Measurements from ENCODE around the gene RRAGC. TPM values are rescaled to one million over a fixed set of nuclear protein-coding genes. Genes with fewer than 3 reads are reported as not detected.

RRAGC gene
- total and polyA plus RNA-seq, 2 donors (not counting 1 experiment from before 2014, with no cell fraction given) = 27.4 to 53.4 TPM

- no peaks in the 10 kb centered on the region for H3K36me3 ChIP-seq (ENCODE audit: control insufficient read depth, insufficient read depth, low read length)
- H3K4me3 ChIP-seq (replicated peaks in 1 of 4; ENCODE audit: control extremely low read depth in 1 of 4, insufficient read depth in 1 of 4, low read depth in 3 of 4, low read length in 4 of 4) = no peak overlapping the region
- no peak overlapping the region for H2AFZ ChIP-seq (ENCODE audit: low read length)
- no peaks in the 10 kb centered on the region for H3K79me2 ChIP-seq (ENCODE audit: control insufficient read depth, insufficient read depth, low read length)
- no peaks in the 10 kb centered on the region for H3K4me1 ChIP-seq (ENCODE audit: control insufficient read depth, extremely low read depth, insufficient read depth, low read length)
- no peaks in the 10 kb centered on the region for H3K9me3 ChIP-seq (ENCODE audit: control insufficient read depth, insufficient read depth, low read depth, low read length)
- TF ChIP-seq CTCF (conservative IDR thresholded peaks at IDR 0.05 in 1 of 2, IDR thresholded peaks at IDR 0.05 in 1 of 2; ENCODE audit: low read depth in 1 of 2, low read length in 2 of 2) = no peak
- no peak for TF ChIP-seq EZH2 (IDR thresholded peaks at IDR 0.05; ENCODE audit: low read length, missing control alignments)
- no peak for DNase-seq (ENCODE audit: low read depth in 2 of 2)
- H3K27ac ChIP-seq (ENCODE audit: insufficient read depth, low read length) = no peak overlapping the region
- H3K9ac ChIP-seq (ENCODE audit: insufficient read depth, low read length) = no peak overlapping the region
- H4K20me1 ChIP-seq (ENCODE audit: control insufficient read depth, extremely low read depth, insufficient read depth, low read length) = no peaks in the 10 kb centered on the region
- H3K27me3 ChIP-seq (ENCODE audit: control insufficient read depth, insufficient read depth, low read length) = peaks cover 8% of the 10 kb centered on the region
- no peak overlapping the region for H3K4me2 ChIP-seq (ENCODE audit: extremely low read depth, insufficient read depth, low read length)
Observed at GRCh38 chr1:38805036-38805435, 54.5 kb downstream of the RRAGC start.

- Histone ChIP-seq H3K4me1 (ENCODE audit: control insufficient read depth, extremely low read depth, insufficient read depth, low read length) (no peaks in the 10 kb centered on the region), H3K36me3 (ENCODE audit: control insufficient read depth, insufficient read depth, low read length) (no peaks in the 10 kb centered on the region), H3K9me3 (ENCODE audit: control insufficient read depth, insufficient read depth, low read depth, low read length) (no peaks in the 10 kb centered on the region), H4K20me1 (ENCODE audit: control insufficient read depth, extremely low read depth, insufficient read depth, low read length) (no peaks in the 10 kb centered on the region), H3K9ac (ENCODE audit: insufficient read depth, low read length) (no peak overlapping the region), H3K4me3 (replicated peaks in 1 of 4; ENCODE audit: control extremely low read depth in 1 of 4, insufficient read depth in 1 of 4, low read depth in 3 of 4, low read length in 4 of 4) (peak overlapping the region in 2 of 4 experiments; percentile 15 to 39), H2AFZ (ENCODE audit: low read length) (no peak overlapping the region), H3K79me2 (ENCODE audit: control insufficient read depth, insufficient read depth, low read length) (no peaks in the 10 kb centered on the region), H3K27ac (ENCODE audit: insufficient read depth, low read length) (no peak overlapping the region), H3K4me2 (ENCODE audit: extremely low read depth, insufficient read depth, low read length) (peak overlapping the region; percentile 23), H3K27me3 (ENCODE audit: control insufficient read depth, insufficient read depth, low read length) (peaks cover 8% of the 10 kb centered on the region)
- TF ChIP-seq EZH2 (IDR thresholded peaks at IDR 0.05; ENCODE audit: low read length, missing control alignments) = no peak
- TF ChIP-seq CTCF (conservative IDR thresholded peaks at IDR 0.05 in 1 of 2, IDR thresholded peaks at IDR 0.05 in 1 of 2; ENCODE audit: low read depth in 1 of 2, low read length in 2 of 2) = no peak
- peak in 1 of 2 donors; percentile 11 for DNase-seq (ENCODE audit: low read depth in 2 of 2)
Observed at GRCh38 chr1:38804062-38804886, 55.3 kb downstream of the RRAGC start.

GRCh38 chr1:38803647-38804046 lies 55.9 kb downstream of the RRAGC start:
- H3K4me3 ChIP-seq (replicated peaks in 1 of 4; ENCODE audit: control extremely low read depth in 1 of 4, insufficient read depth in 1 of 4, low read depth in 3 of 4, low read length in 4 of 4) = peak overlapping the region in 3 of 4 experiments; percentile 12 to 31 (median 15)
- H2AFZ ChIP-seq (ENCODE audit: low read length) = no peak overlapping the region
- H3K4me2 ChIP-seq (ENCODE audit: extremely low read depth, insufficient read depth, low read length) = peak overlapping the region; percentile 16
- TF ChIP-seq CTCF (conservative IDR thresholded peaks at IDR 0.05 in 1 of 2, IDR thresholded peaks at IDR 0.05 in 1 of 2; ENCODE audit: low read depth in 1 of 2, low read length in 2 of 2) = no peak
- TF ChIP-seq EZH2 (IDR thresholded peaks at IDR 0.05; ENCODE audit: low read length, missing control alignments) = no peak
- no peak overlapping the region for H3K9ac ChIP-seq (ENCODE audit: insufficient read depth, low read length)
- H3K27me3 ChIP-seq (ENCODE audit: control insufficient read depth, insufficient read depth, low read length) = peaks cover 8% of the 10 kb centered on the region
- DNase-seq (ENCODE audit: low read depth in 2 of 2) = peak; percentile 11 to 30
- H3K27ac ChIP-seq (ENCODE audit: insufficient read depth, low read length) = no peak overlapping the region
- H3K4me1 ChIP-seq (ENCODE audit: control insufficient read depth, extremely low read depth, insufficient read depth, low read length) = no peaks in the 10 kb centered on the region
- H3K79me2 ChIP-seq (ENCODE audit: control insufficient read depth, insufficient read depth, low read length) = no peaks in the 10 kb centered on the region
- no peaks in the 10 kb centered on the region for H3K9me3 ChIP-seq (ENCODE audit: control insufficient read depth, insufficient read depth, low read depth, low read length)
- no peaks in the 10 kb centered on the region for H3K36me3 ChIP-seq (ENCODE audit: control insufficient read depth, insufficient read depth, low read length)
- no peaks in the 10 kb centered on the region for H4K20me1 ChIP-seq (ENCODE audit: control insufficient read depth, extremely low read depth, insufficient read depth, low read length)
